Breast epithelium (tissue), 4 donors: ENCODE data around the gene MORF4L2. TPM values are rescaled to one million over a fixed set of nuclear protein-coding genes. Genes with fewer than 3 reads are reported as not detected.

ENCODE experiments used
- DNase-seq, 2 donors: peaks; one replicate each; pipeline ENCODE4 v3.0.0-alpha.2; 2019; ENCODE audit warnings: low spot score in 2 of 2
- H3K27ac ChIP-seq, 2 donors: fragments of 200-600 bp; sonication (generic) in 1 of 2; one replicate each; pipeline ENCODE4 v1.5.1; 2016 to 2019; ENCODE audit warnings: mild to moderate bottlenecking in 1 of 2
- H3K27me3 ChIP-seq, 2 donors: fragments of 200-600 bp; sonication (generic) in 1 of 2; one replicate each; pipeline versions ENCODE4 v1.5.1 to v1.6.0; 2017 to 2019; ENCODE audit warnings: control low read depth in 1 of 2, mild to moderate bottlenecking in 1 of 2
- H3K36me3 ChIP-seq: fragments of 200-600 bp; one replicate; pipeline ENCODE4 v1.5.1; 2019
- H3K4me1 ChIP-seq, 2 donors: fragments of 200-600 bp; sonication (generic); one replicate each; pipeline ENCODE4 v1.5.1; 2016 to 2019; ENCODE audit warnings: control low read depth in 1 of 2
- H3K4me3 ChIP-seq, 3 donors: fragments of 200-600 bp; sonication (generic); 1 replicate in 2 of 3; 2 replicates in 1 of 3; pipeline ENCODE4 v1.5.1; 2016 to 2019; ENCODE audit warnings: mild to moderate bottlenecking in 3 of 3, moderate library complexity in 2 of 3
- H3K9me3 ChIP-seq, 2 donors: fragments of 200-600 bp; sonication (generic) in 1 of 2; one replicate each; pipeline ENCODE4 v1.5.1; 2016 to 2019; ENCODE audit warnings: control low read depth in 1 of 2
- CTCF ChIP-seq, 3 donors: fragments of 450-650 bp; IDR thresholded peaks; one replicate each; pipeline ENCODE4 v1.5.1; 2016 to 2017; ENCODE audit warnings: antibody characterized with exemption in 3 of 3, mild to moderate bottlenecking in 3 of 3, moderate library complexity in 3 of 3
- POLR2A ChIP-seq: fragments of 450-650 bp; IDR thresholded peaks from one replicate; pipeline ENCODE4 v1.6.1; 2016; ENCODE audit warnings: antibody characterized with exemption, mild to moderate bottlenecking, moderate library complexity
- POLR2AphosphoS5 ChIP-seq, 3 donors: sonication (generic); formaldehyde crosslinking; IDR thresholded peaks; one replicate each; pipeline ENCODE4 v1.6.1; 2017; ENCODE audit warnings: antibody characterized with exemption in 3 of 3
- intact Hi-C: fragments of 100-400 bp; cut with DNase I; formaldehyde crosslinking; loops from one replicate; pipeline ENCODE4 v1.15.1; 2023; ENCODE audit warnings: low total_unique reads
- total RNA-seq, 3 donors: library from RNA; depleted of rRNA; stranded (reverse); fragments of >200 nt; gene quantifications; one replicate each; pipeline ENCODE4 v1.1.0, GENCODE V29; 2016

Gene MORF4L2
- total RNA-seq, 3 donors from 2014 or later: 179 to 400 (median 296) TPM

DNA sequence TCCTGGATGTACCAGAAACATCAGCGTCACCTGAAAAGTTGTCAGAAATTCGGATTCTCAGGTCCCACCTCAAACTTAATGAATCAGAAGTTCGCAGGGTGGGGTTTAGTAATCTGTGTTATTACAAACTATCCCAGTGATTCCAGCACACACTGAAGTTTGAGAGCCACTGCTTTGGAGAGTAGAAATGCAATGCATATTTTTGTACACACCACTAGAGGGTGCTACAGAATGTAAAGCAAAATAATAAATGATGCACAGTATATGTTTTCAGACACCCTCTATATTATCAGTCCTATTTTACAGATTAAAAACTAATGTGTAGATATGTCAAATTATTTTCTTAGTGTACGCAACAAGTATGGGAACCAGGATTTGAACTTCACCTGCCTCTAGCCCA lies 2.4 kb upstream of the MORF4L2 start:
- Histone ChIP-seq H3K4me3 (no peak overlapping the region), H3K27ac (peak overlapping the region; percentile 90 to 98), H3K36me3 (no peaks in the 10 kb centered on the region), H3K9me3 (no peaks in the 10 kb centered on the region), H3K27me3 (peaks cover 0 to 44% of the 10 kb centered on the region in 2 donors), H3K4me1 (no peaks in the 10 kb centered on the region)
- DNase-seq: no peak
- intact Hi-C loops: no loop called here
- TF ChIP-seq CTCF (IDR thresholded peaks at IDR 0.05): peak; percentile 50 to 63 (median 59)
- no peak for TF ChIP-seq POLR2AphosphoS5 (IDR thresholded peaks at IDR 0.05)

DNA sequence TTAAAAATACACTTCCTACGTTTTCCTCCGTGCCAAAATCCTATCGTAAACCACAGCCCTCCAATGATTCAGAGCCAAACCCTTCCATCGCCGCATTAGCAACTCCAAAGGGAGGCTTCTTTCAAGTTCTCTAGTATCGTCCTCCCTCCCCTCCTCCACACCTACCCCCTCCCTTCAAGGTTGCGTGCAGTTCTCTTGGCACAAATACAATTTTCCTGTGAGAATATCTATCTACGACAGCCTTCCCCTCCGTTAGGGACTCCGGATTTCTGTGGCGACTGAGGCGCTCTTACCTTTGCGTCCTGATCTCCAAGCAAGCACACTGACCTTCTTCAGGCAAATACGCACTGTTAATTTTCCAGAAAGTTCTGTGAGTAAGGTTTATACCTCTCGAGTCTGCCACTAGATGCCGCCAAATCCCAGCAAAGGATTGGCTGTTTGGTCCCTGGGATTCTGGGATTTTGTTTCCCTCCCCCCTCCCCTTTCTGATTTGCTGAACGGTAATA lies 1.2 kb upstream of the MORF4L2 start:
- no peaks in the 10 kb centered on the region for H3K4me1 ChIP-seq
- no peaks in the 10 kb centered on the region for H3K9me3 ChIP-seq
- TF ChIP-seq POLR2AphosphoS5 (IDR thresholded peaks at IDR 0.05) (peak; percentile 53 to 62 (median 61)), POLR2A (no peak), CTCF (IDR thresholded peaks at IDR 0.05) (peak; percentile 79 to 82 (median 81))
- no peaks in the 10 kb centered on the region for H3K36me3 ChIP-seq
- peak; percentile 48 to 53 for DNase-seq
- peak overlapping the region; percentile 90 to 98 for H3K27ac ChIP-seq
- intact Hi-C loops: no loop called here
- peak overlapping the region; percentile 56 to 70 (median 60) for H3K4me3 ChIP-seq
- H3K27me3 ChIP-seq: peaks cover 0 to 42% of the 10 kb centered on the region in 2 donors

GRCh38 chrX:103687073-103687695 lies 685 bp upstream of the MORF4L2 start:
- intact Hi-C loops: no loop called here
- Histone ChIP-seq H3K9me3 (no peaks in the 10 kb centered on the region), H3K27ac (peak overlapping the region; percentile 90 to 98), H3K36me3 (no peaks in the 10 kb centered on the region), H3K4me1 (no peaks in the 10 kb centered on the region), H3K27me3 (peaks cover 0 to 39% of the 10 kb centered on the region in 2 donors), H3K4me3 (peak overlapping the region; percentile 56 to 70 (median 60))
- peak; percentile 84 to 85 for DNase-seq
- TF ChIP-seq CTCF (IDR thresholded peaks at IDR 0.05): peak; percentile 54 to 67 (median 55)
- TF ChIP-seq POLR2AphosphoS5 (IDR thresholded peaks at IDR 0.05): peak; percentile 63 to 77 (median 67)
- peak; percentile 16 for TF ChIP-seq POLR2A

DNA sequence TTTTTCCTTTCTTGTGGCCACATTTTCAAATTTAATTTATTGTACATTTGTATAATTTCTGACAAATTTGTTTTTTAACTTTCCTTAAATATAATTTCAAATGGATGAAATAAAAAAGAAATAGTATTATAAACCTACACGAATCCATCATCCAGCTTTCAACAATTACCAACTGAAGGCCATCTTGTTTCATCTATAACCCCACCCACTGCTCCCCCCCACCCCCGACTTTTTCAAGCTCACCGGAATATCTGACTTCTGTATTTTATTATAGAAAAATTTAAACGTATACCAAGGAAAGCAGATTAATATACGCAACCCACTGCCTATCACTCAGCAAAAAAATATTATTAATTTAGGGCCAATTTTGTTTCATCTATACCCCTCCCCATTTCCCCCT lies 1.1 kb downstream of the MORF4L2 start:
- no peak for DNase-seq
- peak overlapping the region; percentile 56 to 70 (median 60) for H3K4me3 ChIP-seq
- intact Hi-C loops: no loop called here
- no peaks in the 10 kb centered on the region for H3K4me1 ChIP-seq
- H3K27me3 ChIP-seq: peaks cover 0 to 29% of the 10 kb centered on the region in 2 donors
- peak overlapping the region; percentile 90 to 98 for H3K27ac ChIP-seq
- H3K36me3 ChIP-seq: no peaks in the 10 kb centered on the region
- no peaks in the 10 kb centered on the region for H3K9me3 ChIP-seq
- no peak for TF ChIP-seq POLR2AphosphoS5 (IDR thresholded peaks at IDR 0.05)
- TF ChIP-seq CTCF (IDR thresholded peaks at IDR 0.05): no peak
- TF ChIP-seq POLR2A: no peak

- no peaks in the 10 kb centered on the region for H3K36me3 ChIP-seq
- intact Hi-C loops: no loop called here
- no peak overlapping the region for H3K27ac ChIP-seq
- TF ChIP-seq CTCF (IDR thresholded peaks at IDR 0.05) (no peak), POLR2AphosphoS5 (IDR thresholded peaks at IDR 0.05) (no peak), POLR2A (no peak)
- H3K27me3 ChIP-seq: peaks cover 0 to 13% of the 10 kb centered on the region in 2 donors
- no peak for DNase-seq
- no peaks in the 10 kb centered on the region for H3K9me3 ChIP-seq
- no peaks in the 10 kb centered on the region for H3K4me1 ChIP-seq
- H3K4me3 ChIP-seq: no peak overlapping the region
Measured at GRCh38 chrX:103681443-103681842, 5.1 kb downstream of the MORF4L2 start.
